ENCODE measurements around the gene KIAA1328. TPM values are rescaled to one million over a fixed set of nuclear protein-coding genes. Genes with fewer than 3 reads are reported as not detected.

The KIAA1328 gene
- total RNA-seq, 1 donor from 2014 or later, result 10.7 TPM

DNA sequence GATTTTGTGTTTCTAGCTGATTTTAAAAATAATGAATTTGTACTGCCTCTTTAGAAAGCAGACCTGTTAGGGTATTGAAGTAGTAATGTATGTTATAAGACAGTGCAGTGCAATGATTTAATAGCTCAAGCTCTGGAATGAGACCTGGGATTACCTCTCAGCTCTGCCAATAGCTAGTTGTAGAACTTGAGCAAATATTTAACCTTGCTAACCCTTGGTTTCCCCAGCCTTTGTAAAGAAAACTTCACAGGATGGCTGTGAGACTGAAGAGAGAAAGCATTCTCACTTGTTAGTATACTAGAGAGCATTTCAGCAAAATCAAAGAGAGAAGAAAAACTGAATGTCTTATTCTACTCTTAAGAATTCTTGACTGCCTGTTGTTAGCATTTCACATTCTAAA lies 293.9 kb downstream of the KIAA1328 start:
- Mint-ChIP-seq H3K4me1 (ENCODE audit: unreplicated experiment) (peaks cover 3% of the 10 kb centered on the region), H3K36me3 (ENCODE audit: unreplicated experiment) (no peaks in the 10 kb centered on the region), H3K9me3 (ENCODE audit: unreplicated experiment) (no peaks in the 10 kb centered on the region), H3K27me3 (ENCODE audit: unreplicated experiment) (no peaks in the 10 kb centered on the region), H3K27ac (ENCODE audit: unreplicated experiment) (no peak overlapping the region), H3K4me3 (ENCODE audit: unreplicated experiment) (no peak overlapping the region)
- TF ChIP-seq CTCF (IDR thresholded peaks at IDR 0.05), result no peak
- DNase-seq (ENCODE audit: extremely low spot score, unreplicated experiment), result no peak

- H3K36me3 Mint-ChIP-seq (ENCODE audit: unreplicated experiment), result no peaks in the 10 kb centered on the region
- DNase-seq (ENCODE audit: extremely low spot score, unreplicated experiment), result no peak
- H3K4me1 Mint-ChIP-seq (ENCODE audit: unreplicated experiment), result peaks cover 3% of the 10 kb centered on the region
- H3K27ac Mint-ChIP-seq (ENCODE audit: unreplicated experiment), result no peak overlapping the region
- no peaks in the 10 kb centered on the region for H3K27me3 Mint-ChIP-seq (ENCODE audit: unreplicated experiment)
- no peaks in the 10 kb centered on the region for H3K9me3 Mint-ChIP-seq (ENCODE audit: unreplicated experiment)
- no peak for TF ChIP-seq CTCF (IDR thresholded peaks at IDR 0.05)
- no peak overlapping the region for H3K4me3 Mint-ChIP-seq (ENCODE audit: unreplicated experiment)
These were observed 295.6 kb downstream of the KIAA1328 start for GRCh38 chr18:37124516-37124915.

GRCh38 chr18:37135177-37135576 lies 306.2 kb downstream of the KIAA1328 start:
- H3K27me3 Mint-ChIP-seq (ENCODE audit: unreplicated experiment), result no peaks in the 10 kb centered on the region
- peaks cover 13% of the 10 kb centered on the region for H3K9me3 Mint-ChIP-seq (ENCODE audit: unreplicated experiment)
- no peak overlapping the region for H3K4me3 Mint-ChIP-seq (ENCODE audit: unreplicated experiment)
- H3K27ac Mint-ChIP-seq (ENCODE audit: unreplicated experiment), result no peak overlapping the region
- no peak for TF ChIP-seq CTCF (IDR thresholded peaks at IDR 0.05)
- H3K36me3 Mint-ChIP-seq (ENCODE audit: unreplicated experiment), result no peaks in the 10 kb centered on the region
- H3K4me1 Mint-ChIP-seq (ENCODE audit: unreplicated experiment), result no peaks in the 10 kb centered on the region
- no peak for DNase-seq (ENCODE audit: extremely low spot score, unreplicated experiment)

GRCh38 chr18:37138456-37138855 lies 309.5 kb downstream of the KIAA1328 start:
- TF ChIP-seq CTCF (IDR thresholded peaks at IDR 0.05), result no peak
- no peak for DNase-seq (ENCODE audit: extremely low spot score, unreplicated experiment)
- Mint-ChIP-seq H3K36me3 (ENCODE audit: unreplicated experiment) (no peaks in the 10 kb centered on the region), H3K9me3 (ENCODE audit: unreplicated experiment) (peaks cover 13% of the 10 kb centered on the region), H3K4me3 (ENCODE audit: unreplicated experiment) (no peak overlapping the region), H3K4me1 (ENCODE audit: unreplicated experiment) (no peaks in the 10 kb centered on the region), H3K27ac (ENCODE audit: unreplicated experiment) (no peak overlapping the region), H3K27me3 (ENCODE audit: unreplicated experiment) (no peaks in the 10 kb centered on the region)

DNA sequence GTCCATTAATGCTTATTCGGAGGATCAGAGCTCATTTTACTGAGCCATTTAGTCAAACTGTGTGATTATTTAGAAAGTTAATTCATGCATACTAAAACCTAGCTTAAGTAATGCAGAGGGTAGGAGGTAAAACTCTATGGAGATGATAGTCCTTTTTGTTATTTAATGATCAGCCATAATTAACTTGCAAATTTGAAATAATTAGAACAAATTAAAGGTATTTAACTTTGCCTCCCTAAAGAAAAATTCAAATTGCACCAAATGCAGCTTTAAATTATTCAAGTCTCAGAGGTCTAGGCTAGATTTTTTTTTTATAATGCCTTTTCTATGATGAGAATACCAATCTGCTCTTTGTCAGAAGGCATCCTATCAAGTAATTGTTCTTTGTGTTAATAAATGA lies 310.9 kb downstream of the KIAA1328 start:
- no peaks in the 10 kb centered on the region for H3K36me3 Mint-ChIP-seq (ENCODE audit: unreplicated experiment)
- H3K4me1 Mint-ChIP-seq (ENCODE audit: unreplicated experiment), result no peaks in the 10 kb centered on the region

More for the DNA sequence above, 310.9 kb downstream of the KIAA1328 start:
- H3K27ac Mint-ChIP-seq (ENCODE audit: unreplicated experiment), result no peak overlapping the region
- no peaks in the 10 kb centered on the region for H3K27me3 Mint-ChIP-seq (ENCODE audit: unreplicated experiment)
- no peak overlapping the region for H3K4me3 Mint-ChIP-seq (ENCODE audit: unreplicated experiment)
- DNase-seq (ENCODE audit: extremely low spot score, unreplicated experiment), result no peak
- TF ChIP-seq CTCF (IDR thresholded peaks at IDR 0.05), result no peak
- H3K9me3 Mint-ChIP-seq (ENCODE audit: unreplicated experiment), result peaks cover 13% of the 10 kb centered on the region
